Hepatocyte (in vitro differentiated cells): Measurements from ENCODE around the gene TTC31. TPM values are rescaled to one million over a fixed set of nuclear protein-coding genes. Genes with fewer than 3 reads are reported as not detected.

Experiments used
- polyA plus RNA-seq: library from polyadenylated mRNA; unstranded; fragments of >200 nt; fragmentation: Nextera tagmentation; extraction: Ambion mirVana; gene quantifications from 2 replicates; pipeline ENCODE4 v1.2.1, GENCODE V29; 2016
- total RNA-seq: library from RNA; depleted of rRNA; stranded (reverse); fragments of >200 nt; gene quantifications from 2 replicates; pipeline ENCODE4 v1.2.3, GENCODE V29; 2014

TTC31 gene
- total and polyA plus RNA-seq, 2 experiments from 2014 or later, result 21.3 to 25.1 TPM

Other genes starting within 250 kb of the TTC31 start
- gene SLC4A5, start 139.7 kb upstream of the TTC31 start, total RNA-seq, result 0.36 and 1.5 TPM in 2 replicates
- gene SLC4A5, start 139.7 kb upstream of the TTC31 start, polyA plus RNA-seq, result 0.28 and 1.7 TPM in 2 replicates
- gene DCTN1, start 102.8 kb upstream of the TTC31 start, total RNA-seq, result 72.3 and 84.3 TPM in 2 replicates
- 95.0 and 111 TPM in 2 replicates for gene DCTN1, start 102.8 kb upstream of the TTC31 start, polyA plus RNA-seq
- gene C2orf81, start 61.5 kb upstream of the TTC31 start, total RNA-seq, result 0.32 and 0.37 TPM in 2 replicates
- gene C2orf81, start 61.5 kb upstream of the TTC31 start, polyA plus RNA-seq, result 0.76 and 4.2 TPM in 2 replicates
- gene WDR54, start 61.4 kb upstream of the TTC31 start, total RNA-seq, result 6.2 and 7.1 TPM in 2 replicates
- 22.2 and 22.6 TPM in 2 replicates for gene WDR54, start 61.4 kb upstream of the TTC31 start, polyA plus RNA-seq
- 66.1 and 74.2 TPM in 2 replicates for gene RTKN, start 41.1 kb upstream of the TTC31 start, total RNA-seq
- gene RTKN, start 41.1 kb upstream of the TTC31 start, polyA plus RNA-seq, result 77.5 and 85.0 TPM in 2 replicates
- gene INO80B, start 28.0 kb upstream of the TTC31 start, total RNA-seq, result 16.0 and 20.0 TPM in 2 replicates
- 18.9 and 19.9 TPM in 2 replicates for gene INO80B, start 28.0 kb upstream of the TTC31 start, polyA plus RNA-seq
- gene WBP1, start 24.6 kb upstream of the TTC31 start, total RNA-seq, result 66.5 and 85.7 TPM in 2 replicates
- 87.5 and 95.0 TPM in 2 replicates for gene WBP1, start 24.6 kb upstream of the TTC31 start, polyA plus RNA-seq
- gene MOGS, start 17.7 kb upstream of the TTC31 start, total RNA-seq, result 47.6 and 67.1 TPM in 2 replicates
- gene MOGS, start 17.7 kb upstream of the TTC31 start, polyA plus RNA-seq, result 48.3 and 60.2 TPM in 2 replicates
- gene MRPL53, start 10.4 kb upstream of the TTC31 start, total RNA-seq, result 13.8 and 23.4 TPM in 2 replicates
- 89.6 and 95.9 TPM in 2 replicates for gene MRPL53, start 10.4 kb upstream of the TTC31 start, polyA plus RNA-seq
- 11.6 and 15.9 TPM in 2 replicates for gene CCDC142, start 83 bp upstream of the TTC31 start, total RNA-seq
- 16.6 and 21.3 TPM in 2 replicates for gene CCDC142, start 83 bp upstream of the TTC31 start, polyA plus RNA-seq
- gene LBX2, start 16.5 kb downstream of the TTC31 start, total RNA-seq, result 2.5 and 3.4 TPM in 2 replicates
- gene LBX2, start 16.5 kb downstream of the TTC31 start, polyA plus RNA-seq, result 3.1 and 5.2 TPM in 2 replicates
- gene PCGF1, start 24.6 kb downstream of the TTC31 start, total RNA-seq, result 10.4 and 10.6 TPM in 2 replicates
- 29.0 and 30.2 TPM in 2 replicates for gene PCGF1, start 24.6 kb downstream of the TTC31 start, polyA plus RNA-seq
- gene TLX2, start 31.4 kb downstream of the TTC31 start, total RNA-seq, result not detected in 2 replicates
- gene TLX2, start 31.4 kb downstream of the TTC31 start, polyA plus RNA-seq, result not detected in 2 replicates
- gene DQX1, start 43.1 kb downstream of the TTC31 start, total RNA-seq, result 1.2 and 4.0 TPM in 2 replicates
- gene DQX1, start 43.1 kb downstream of the TTC31 start, polyA plus RNA-seq, result 0.73 TPM in 1 of 2 replicates, not detected in the other
- 121 and 138 TPM in 2 replicates for gene AUP1, start 46.6 kb downstream of the TTC31 start, total RNA-seq
- gene AUP1, start 46.6 kb downstream of the TTC31 start, polyA plus RNA-seq, result 195 and 212 TPM in 2 replicates
- 31.2 and 32.4 TPM in 2 replicates for gene HTRA2, start 46.9 kb downstream of the TTC31 start, total RNA-seq
- 33.5 and 37.2 TPM in 2 replicates for gene HTRA2, start 46.9 kb downstream of the TTC31 start, polyA plus RNA-seq
- 13.3 and 13.6 TPM in 2 replicates for gene LOXL3, start 70.9 kb downstream of the TTC31 start, total RNA-seq
- 11.0 and 11.2 TPM in 2 replicates for gene LOXL3, start 70.9 kb downstream of the TTC31 start, polyA plus RNA-seq
- gene DOK1, start 71.6 kb downstream of the TTC31 start, total RNA-seq, result 8.0 and 11.6 TPM in 2 replicates
- 10.7 and 11.4 TPM in 2 replicates for gene DOK1, start 71.6 kb downstream of the TTC31 start, polyA plus RNA-seq
- gene M1AP, start 165.2 kb downstream of the TTC31 start, total RNA-seq, result 0.70 and 1.0 TPM in 2 replicates
- gene M1AP, start 165.2 kb downstream of the TTC31 start, polyA plus RNA-seq, result 0.30 and 1.2 TPM in 2 replicates
- 6.8 and 7.3 TPM in 2 replicates for gene SEMA4F, start 171.2 kb downstream of the TTC31 start, total RNA-seq
- gene SEMA4F, start 171.2 kb downstream of the TTC31 start, polyA plus RNA-seq, result 6.5 and 7.4 TPM in 2 replicates